Measurements from ENCODE around the gene TRNAU1AP. TPM values are rescaled to one million over a fixed set of nuclear protein-coding genes. Genes with fewer than 3 reads are reported as not detected.

The TRNAU1AP gene
- total and polyA plus RNA-seq, 2 of the 13 experiments (the other 11 are each of a cell fraction or from before 2014, with no cell fraction given), result 29.0 to 42.9 TPM

DNA sequence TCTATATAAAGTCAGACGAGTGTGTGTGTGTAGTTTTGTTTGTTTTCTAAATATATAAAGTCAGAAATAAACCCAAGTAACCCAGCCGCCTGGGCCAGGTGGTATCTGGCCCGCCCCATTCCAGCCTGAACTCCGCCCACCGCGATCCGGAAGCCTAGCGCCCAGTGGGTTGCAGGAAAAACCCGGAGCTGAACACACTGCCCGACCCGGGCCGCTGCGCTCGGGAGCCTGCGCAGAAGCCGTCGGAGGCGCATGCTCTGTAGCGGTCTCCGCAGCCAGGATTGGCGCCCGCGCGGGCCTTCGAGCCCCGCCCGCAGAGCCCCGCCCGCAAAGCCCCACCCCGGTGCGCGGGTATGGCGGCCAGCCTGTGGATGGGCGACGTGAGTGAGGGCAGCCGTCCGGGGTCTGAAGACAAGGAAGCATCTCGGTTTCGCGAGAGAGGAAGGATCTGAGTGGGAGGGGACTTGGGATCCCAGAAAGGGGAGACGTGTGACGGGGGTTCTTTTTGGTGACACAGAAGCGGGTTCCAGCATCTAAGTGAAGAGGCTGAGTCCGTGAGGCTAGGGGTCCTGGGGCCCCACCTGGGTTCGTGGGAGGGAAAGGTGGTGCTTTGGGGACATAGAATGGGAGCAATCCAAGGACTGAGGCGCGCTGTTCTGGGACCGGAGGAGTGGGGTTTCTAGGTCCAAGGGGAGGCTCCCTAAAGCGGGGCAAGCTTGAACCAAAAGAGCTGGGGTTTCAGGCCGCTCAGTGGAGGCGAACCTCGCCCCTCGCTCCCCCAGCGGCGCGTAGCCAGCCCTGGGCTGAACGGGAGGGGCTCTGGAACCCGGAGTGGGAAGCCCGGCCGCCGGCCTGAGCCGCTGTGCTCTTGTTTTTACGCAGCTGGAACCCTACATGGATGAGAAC lies at the start of gene TRNAU1AP (continued):
- TF ChIP-seq ZNF788 (CRISPR knock-in tag; IDR thresholded peaks at IDR 0.05; ENCODE audit: borderline replicate concordance) (peak; percentile 90), RELA (CRISPR knock-in tag; IDR thresholded peaks at IDR 0.05) (peak; percentile 35; the same call in 1 of the 2 replicates), NR2F1 (CRISPR knock-in tag; IDR thresholded peaks at IDR 0.05) (no peak), ZNF841 (CRISPR knock-in tag; IDR thresholded peaks at IDR 0.05; ENCODE audit: borderline replicate concordance) (no peak), ATF1 (CRISPR knock-in tag; IDR thresholded peaks at IDR 0.05) (no peak), ZNF572 (CRISPR knock-in tag; IDR thresholded peaks at IDR 0.05) (no peak), RORA (CRISPR knock-in tag; IDR thresholded peaks at IDR 0.05) (no peak), RARG (CRISPR knock-in tag; IDR thresholded peaks at IDR 0.05; ENCODE audit: low read depth) (no peak), JDP2 (CRISPR knock-in tag; IDR thresholded peaks at IDR 0.05; ENCODE audit: borderline replicate concordance) (no peak), SMAD1 (CRISPR knock-in tag; IDR thresholded peaks at IDR 0.05; ENCODE audit: borderline replicate concordance, low read depth) (peak; percentile 40; the same call in 1 of the 2 replicates), SUZ12 (IDR thresholded peaks at IDR 0.05; ENCODE audit: low read depth, low read length) (no peak), ZNF775 (CRISPR knock-in tag; IDR thresholded peaks at IDR 0.05; ENCODE audit: borderline replicate concordance) (no peak), ZNF3 (CRISPR knock-in tag; IDR thresholded peaks at IDR 0.05) (no peak), RBM39 (IDR thresholded peaks at IDR 0.05; ENCODE audit: low read depth, low read length, poor library complexity, severe bottlenecking) (peak; percentile 37), ZNF552 (CRISPR knock-in tag; IDR thresholded peaks at IDR 0.05; ENCODE audit: borderline replicate concordance) (no peak), DNMT1 (CRISPR knock-in tag; IDR thresholded peaks at IDR 0.05) (no peak), ZBTB7A (CRISPR knock-in tag; IDR thresholded peaks at IDR 0.05) (no peak; the same call in 1 of the 2 replicates)
- TF ChIP-seq, protein P1, sequence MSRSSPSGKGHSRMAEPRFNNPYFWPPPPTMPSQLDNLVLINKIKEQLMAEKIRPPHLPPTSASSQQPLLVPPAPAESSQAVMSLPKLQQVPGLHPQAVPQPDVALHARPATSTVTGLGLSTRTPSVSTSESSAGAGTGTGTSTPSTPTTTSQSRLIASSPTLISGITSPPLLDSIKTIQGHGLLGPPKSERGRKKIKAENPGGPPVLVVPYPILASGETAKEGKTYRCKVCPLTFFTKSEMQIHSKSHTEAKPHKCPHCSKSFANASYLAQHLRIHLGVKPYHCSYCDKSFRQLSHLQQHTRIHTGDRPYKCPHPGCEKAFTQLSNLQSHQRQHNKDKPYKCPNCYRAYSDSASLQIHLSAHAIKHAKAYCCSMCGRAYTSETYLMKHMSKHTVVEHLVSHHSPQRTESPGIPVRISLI (CRISPR knock-in tag; IDR thresholded peaks at IDR 0.05; ENCODE audit: borderline replicate concordance), result no peak
- TF ChIP-seq, protein P2, sequence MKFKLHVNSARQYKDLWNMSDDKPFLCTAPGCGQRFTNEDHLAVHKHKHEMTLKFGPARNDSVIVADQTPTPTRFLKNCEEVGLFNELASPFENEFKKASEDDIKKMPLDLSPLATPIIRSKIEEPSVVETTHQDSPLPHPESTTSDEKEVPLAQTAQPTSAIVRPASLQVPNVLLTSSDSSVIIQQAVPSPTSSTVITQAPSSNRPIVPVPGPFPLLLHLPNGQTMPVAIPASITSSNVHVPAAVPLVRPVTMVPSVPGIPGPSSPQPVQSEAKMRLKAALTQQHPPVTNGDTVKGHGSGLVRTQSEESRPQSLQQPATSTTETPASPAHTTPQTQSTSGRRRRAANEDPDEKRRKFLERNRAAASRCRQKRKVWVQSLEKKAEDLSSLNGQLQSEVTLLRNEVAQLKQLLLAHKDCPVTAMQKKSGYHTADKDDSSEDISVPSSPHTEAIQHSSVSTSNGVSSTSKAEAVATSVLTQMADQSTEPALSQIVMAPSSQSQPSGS (CRISPR knock-in tag; IDR thresholded peaks at IDR 0.05), result peak; percentile 64; the same call in 1 of the 2 replicates
- TF ChIP-seq, protein P3, sequence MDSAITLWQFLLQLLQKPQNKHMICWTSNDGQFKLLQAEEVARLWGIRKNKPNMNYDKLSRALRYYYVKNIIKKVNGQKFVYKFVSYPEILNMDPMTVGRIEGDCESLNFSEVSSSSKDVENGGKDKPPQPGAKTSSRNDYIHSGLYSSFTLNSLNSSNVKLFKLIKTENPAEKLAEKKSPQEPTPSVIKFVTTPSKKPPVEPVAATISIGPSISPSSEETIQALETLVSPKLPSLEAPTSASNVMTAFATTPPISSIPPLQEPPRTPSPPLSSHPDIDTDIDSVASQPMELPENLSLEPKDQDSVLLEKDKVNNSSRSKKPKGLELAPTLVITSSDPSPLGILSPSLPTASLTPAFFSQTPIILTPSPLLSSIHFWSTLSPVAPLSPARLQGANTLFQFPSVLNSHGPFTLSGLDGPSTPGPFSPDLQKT (CRISPR knock-in tag; IDR thresholded peaks at IDR 0.05; ENCODE audit: borderline replicate concordance), result 0 out of 2 replicates have a peak, but pooled peaks have one; percentile 13
- TF ChIP-seq, protein P4, sequence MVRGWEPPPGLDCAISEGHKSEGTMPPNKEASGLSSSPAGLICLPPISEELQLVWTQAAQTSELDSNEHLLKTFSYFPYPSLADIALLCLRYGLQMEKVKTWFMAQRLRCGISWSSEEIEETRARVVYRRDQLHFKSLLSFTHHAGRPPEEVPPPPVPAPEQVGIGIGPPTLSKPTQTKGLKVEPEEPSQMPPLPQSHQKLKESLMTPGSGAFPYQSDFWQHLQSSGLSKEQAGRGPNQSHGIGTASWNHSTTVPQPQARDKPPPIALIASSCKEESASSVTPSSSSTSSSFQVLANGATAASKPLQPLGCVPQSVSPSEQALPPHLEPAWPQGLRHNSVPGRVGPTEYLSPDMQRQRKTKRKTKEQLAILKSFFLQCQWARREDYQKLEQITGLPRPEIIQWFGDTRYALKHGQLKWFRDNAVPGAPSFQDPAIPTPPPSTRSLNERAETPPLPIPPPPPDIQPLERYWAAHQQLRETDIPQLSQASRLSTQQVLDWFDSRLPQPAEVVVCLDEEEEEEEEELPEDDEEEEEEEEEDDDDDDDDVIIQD (CRISPR knock-in tag; IDR thresholded peaks at IDR 0.05; ENCODE audit: low read depth), result peak; percentile 65; the same call in 1 of the 2 replicates
- TF ChIP-seq, protein P5, sequence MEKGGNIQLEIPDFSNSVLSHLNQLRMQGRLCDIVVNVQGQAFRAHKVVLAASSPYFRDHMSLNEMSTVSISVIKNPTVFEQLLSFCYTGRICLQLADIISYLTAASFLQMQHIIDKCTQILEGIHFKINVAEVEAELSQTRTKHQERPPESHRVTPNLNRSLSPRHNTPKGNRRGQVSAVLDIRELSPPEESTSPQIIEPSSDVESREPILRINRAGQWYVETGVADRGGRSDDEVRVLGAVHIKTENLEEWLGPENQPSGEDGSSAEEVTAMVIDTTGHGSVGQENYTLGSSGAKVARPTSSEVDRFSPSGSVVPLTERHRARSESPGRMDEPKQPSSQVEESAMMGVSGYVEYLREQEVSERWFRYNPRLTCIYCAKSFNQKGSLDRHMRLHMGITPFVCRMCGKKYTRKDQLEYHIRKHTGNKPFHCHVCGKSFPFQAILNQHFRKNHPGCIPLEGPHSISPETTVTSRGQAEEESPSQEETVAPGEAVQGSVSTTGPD (CRISPR knock-in tag; IDR thresholded peaks at IDR 0.05), result no peak
